C4-2B (cell line): ENCODE measurements around the gene RPS17.

ENCODE experiments used
- ZFX ChIP-seq: fragments of 450-650 bp; IDR thresholded peaks from 2 replicates; pipeline ENCODE4 v1.6.1; 2017
- TF ChIP-seq, protein P1 (sequence below): fragments of 450-650 bp; conservative IDR thresholded peaks from 2 replicates; pipeline ENCODE4 v1.5.1; 2017; ENCODE audit warnings: mild to moderate bottlenecking

DNA sequence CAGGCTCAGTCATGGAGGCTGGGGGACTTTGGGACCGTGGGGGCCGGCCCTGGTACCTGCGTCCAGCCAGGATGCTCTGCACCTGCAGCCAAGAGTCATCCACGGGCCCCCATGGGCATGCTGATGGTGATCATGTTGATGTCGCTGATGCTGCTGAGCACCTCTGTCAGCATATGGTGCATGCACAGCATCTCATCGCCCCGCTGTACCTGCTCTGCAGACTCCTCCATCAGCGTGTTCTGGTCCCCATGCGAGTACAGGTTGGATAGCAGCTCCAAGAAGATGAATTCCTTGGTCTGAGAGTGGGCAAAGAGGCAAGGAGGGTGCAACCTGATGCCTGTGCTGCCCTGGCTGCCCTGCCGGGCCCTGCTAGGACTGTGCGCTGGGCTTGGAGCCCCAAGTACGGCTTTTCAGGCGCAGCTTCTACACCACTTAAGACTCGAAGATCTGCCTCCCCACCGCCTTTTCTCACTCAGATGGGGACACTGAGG is 7.2 kb downstream of the RPS17 start:
- TF ChIP-seq, protein P1, sequence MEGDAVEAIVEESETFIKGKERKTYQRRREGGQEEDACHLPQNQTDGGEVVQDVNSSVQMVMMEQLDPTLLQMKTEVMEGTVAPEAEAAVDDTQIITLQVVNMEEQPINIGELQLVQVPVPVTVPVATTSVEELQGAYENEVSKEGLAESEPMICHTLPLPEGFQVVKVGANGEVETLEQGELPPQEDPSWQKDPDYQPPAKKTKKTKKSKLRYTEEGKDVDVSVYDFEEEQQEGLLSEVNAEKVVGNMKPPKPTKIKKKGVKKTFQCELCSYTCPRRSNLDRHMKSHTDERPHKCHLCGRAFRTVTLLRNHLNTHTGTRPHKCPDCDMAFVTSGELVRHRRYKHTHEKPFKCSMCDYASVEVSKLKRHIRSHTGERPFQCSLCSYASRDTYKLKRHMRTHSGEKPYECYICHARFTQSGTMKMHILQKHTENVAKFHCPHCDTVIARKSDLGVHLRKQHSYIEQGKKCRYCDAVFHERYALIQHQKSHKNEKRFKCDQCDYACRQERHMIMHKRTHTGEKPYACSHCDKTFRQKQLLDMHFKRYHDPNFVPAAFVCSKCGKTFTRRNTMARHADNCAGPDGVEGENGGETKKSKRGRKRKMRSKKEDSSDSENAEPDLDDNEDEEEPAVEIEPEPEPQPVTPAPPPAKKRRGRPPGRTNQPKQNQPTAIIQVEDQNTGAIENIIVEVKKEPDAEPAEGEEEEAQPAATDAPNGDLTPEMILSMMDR: no peak
- no peak for TF ChIP-seq ZFX
